GM21390 (cell line): ENCODE data around the gene SMTN.
"Not testable (repeated sequence)": the region's sequence is repeated elsewhere in the genome, so short reads cannot be mapped to it uniquely, and the experiment has no call there.

ENCODE experiments used
- ATAC-seq: cut with Tn5 transposase; IDR thresholded peaks from one replicate; pipeline ENCODE4 v1.9.1; 2021; ENCODE audit not compliant: unreplicated experiment

SMTN gene

GRCh38 chr22:31103111-31103510, 22.0 kb downstream of the SMTN start:
- ATAC-seq: no peak

- no peak for ATAC-seq
Observed at GRCh38 chr22:31103899-31104694, 23.0 kb downstream of the SMTN start.

- no peak for ATAC-seq
Observed at GRCh38 chr22:31104869-31105268, 23.8 kb downstream of the SMTN start.

GRCh38 chr22:31105282-31105929, 24.3 kb downstream of the SMTN start:
- ATAC-seq: no peak

- ATAC-seq: no peak
Observed at GRCh38 chr22:31106001-31106571, 25.0 kb downstream of the SMTN start.

GRCh38 chr22:31106731-31107177, 25.6 kb downstream of the SMTN start:
- ATAC-seq: no peak

GRCh38 chr22:31107178-31107893, 26.2 kb downstream of the SMTN start, which contains the start of gene SELENOM:
SELENOM (minus strand) TSS chr22:31107568; CDS start chr22:31107505, 63 bp downstream.
- ATAC-seq: peak; percentile 88

GRCh38 chr22:31107894-31108218, 26.7 kb downstream of the SMTN start:
- ATAC-seq: no peak

- not testable (repeated sequence) for ATAC-seq
Observed at GRCh38 chr22:31112547-31113091, 31.5 kb downstream of the SMTN start.

GRCh38 chr22:31118046-31118820, 37.1 kb downstream of the SMTN start:
- no peak for ATAC-seq

- no peak for ATAC-seq
Observed at GRCh38 chr22:31119026-31119717, 38.1 kb downstream of the SMTN start.

- no peak for ATAC-seq
Observed at GRCh38 chr22:31120230-31120629, 39.1 kb downstream of the SMTN start.

- ATAC-seq: no peak
Observed at GRCh38 chr22:31120642-31121041, 39.5 kb downstream of the SMTN start.

- ATAC-seq: no peak
Observed at GRCh38 chr22:31121403-31121802, 40.3 kb downstream of the SMTN start.

- no peak for ATAC-seq
Observed at GRCh38 chr22:31122196-31122531, 41.0 kb downstream of the SMTN start.

- ATAC-seq: no peak
Observed at GRCh38 chr22:31122532-31123291, 41.6 kb downstream of the SMTN start, which contains the start of gene INPP5J. INPP5J (plus strand) TSS chr22:31122966; CDS start chr22:31123015, 49 bp downstream.

- no peak for ATAC-seq
Observed at GRCh38 chr22:31123292-31123602, 42.1 kb downstream of the SMTN start.

GRCh38 chr22:31124290-31124689, 43.2 kb downstream of the SMTN start:
- ATAC-seq: no peak

- no peak for ATAC-seq
Observed at GRCh38 chr22:31124811-31125465, 43.8 kb downstream of the SMTN start.
